Stimulated activated CD4-positive, alpha-beta T cell treated with anti-CD3 and anti-CD28 coated beads, Interleukin-12 subunit alpha, Interleukin-12 subunit beta, amount 100 ng/mL, for 4 hours (primary cell): ENCODE results near the gene OBP2A.
"Not testable (repeated sequence)": the region's sequence is repeated elsewhere in the genome, so short reads cannot be mapped to it uniquely, and the experiment has no call there.

Experiments used
- DNase-seq: peaks from one replicate; pipeline ENCODE4 v3.0.0-alpha.2; 2020

Gene OBP2A

GRCh38 chr9:135528842-135529435 is 17.0 kb upstream of the OBP2A start:
- DNase-seq: not testable (repeated sequence)

GRCh38 chr9:135530146-135530545 is 15.8 kb upstream of the OBP2A start:
- no peak for DNase-seq

- DNase-seq: no peak
These were observed 14.8 kb upstream of the OBP2A start for GRCh38 chr9:135531096-135531495.

GRCh38 chr9:135533113-135533512 is 12.8 kb upstream of the OBP2A start:
- DNase-seq: no peak

- no peak for DNase-seq
These were observed 12.3 kb upstream of the OBP2A start for GRCh38 chr9:135533674-135534073.

DNA sequence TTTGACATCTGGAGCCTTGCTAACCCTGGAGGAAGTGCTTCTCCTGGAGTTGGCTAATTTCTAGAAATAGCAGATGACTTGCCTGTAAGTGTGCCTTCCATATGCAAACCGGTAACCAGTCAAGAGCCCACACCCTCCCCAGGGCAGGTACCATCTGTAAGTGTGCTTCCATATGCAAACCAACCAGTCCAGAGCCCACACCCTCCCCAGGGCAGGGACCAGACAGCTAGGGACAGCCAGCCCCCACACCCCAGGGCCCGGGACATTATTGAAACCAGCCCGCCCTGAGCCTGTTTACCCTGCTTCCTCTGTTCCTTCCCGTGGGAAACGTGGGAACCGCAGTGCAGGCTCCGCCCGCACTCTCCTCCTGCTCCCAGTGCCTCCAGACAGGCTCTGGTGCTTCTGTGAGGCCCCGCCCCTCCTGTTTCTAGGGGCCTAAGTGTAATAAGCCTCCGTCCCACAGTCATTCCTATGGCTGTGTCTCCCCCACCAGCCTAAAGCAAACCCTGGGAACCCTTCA is 11.7 kb upstream of the OBP2A start:
- not testable (repeated sequence) for DNase-seq

DNA sequence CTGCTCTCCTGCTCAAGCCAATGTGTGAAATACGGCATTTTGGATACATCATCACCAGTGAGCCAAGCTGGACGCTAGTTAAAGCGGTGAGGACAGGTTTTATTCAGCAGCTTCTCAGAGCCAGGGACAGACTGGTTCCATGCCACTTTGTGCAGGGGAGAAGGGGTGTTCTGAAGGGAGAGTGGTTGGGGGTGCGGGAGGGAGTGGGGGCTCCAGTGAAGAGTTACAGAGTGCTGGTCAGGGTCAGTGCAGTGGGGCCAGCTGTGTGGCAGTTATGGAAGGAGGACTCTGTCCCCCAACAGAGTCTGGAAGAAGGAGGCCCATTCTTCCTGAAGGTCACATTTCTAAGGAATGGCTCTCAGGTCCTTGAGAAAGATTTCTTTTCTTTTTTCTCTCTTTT is 11.1 kb upstream of the OBP2A start:
- not testable (repeated sequence) for DNase-seq

DNA sequence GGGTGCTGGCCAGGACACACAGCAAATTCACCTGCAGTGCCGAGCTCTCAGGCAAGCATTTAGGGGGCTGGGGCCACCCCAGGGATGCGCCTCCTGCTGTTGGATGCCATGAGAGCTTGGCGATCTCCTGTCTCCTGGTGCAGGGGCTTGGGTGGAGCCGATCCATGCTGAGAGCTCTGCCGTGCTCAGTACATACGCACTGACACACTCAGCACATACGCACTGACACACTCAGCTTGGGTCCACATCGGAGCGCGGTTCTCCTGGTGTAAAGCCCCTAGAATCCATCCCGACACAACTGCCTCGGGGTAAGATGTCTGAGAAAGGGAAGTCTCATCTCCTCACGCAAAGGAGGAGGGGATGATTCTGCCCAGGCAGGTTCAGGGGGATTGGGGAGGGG is 10.3 kb upstream of the OBP2A start:
- not testable (repeated sequence) for DNase-seq

GRCh38 chr9:135536216-135536615 is 9.7 kb upstream of the OBP2A start:
- no peak for DNase-seq

GRCh38 chr9:135543262-135543894 is 2.5 kb upstream of the OBP2A start:
- not testable (repeated sequence) for DNase-seq

GRCh38 chr9:135544981-135545635 is 818 bp upstream of the OBP2A start:
- no peak for DNase-seq

GRCh38 chr9:135546792-135547617 is 1.1 kb downstream of the OBP2A start:
- not testable (repeated sequence) for DNase-seq

DNA sequence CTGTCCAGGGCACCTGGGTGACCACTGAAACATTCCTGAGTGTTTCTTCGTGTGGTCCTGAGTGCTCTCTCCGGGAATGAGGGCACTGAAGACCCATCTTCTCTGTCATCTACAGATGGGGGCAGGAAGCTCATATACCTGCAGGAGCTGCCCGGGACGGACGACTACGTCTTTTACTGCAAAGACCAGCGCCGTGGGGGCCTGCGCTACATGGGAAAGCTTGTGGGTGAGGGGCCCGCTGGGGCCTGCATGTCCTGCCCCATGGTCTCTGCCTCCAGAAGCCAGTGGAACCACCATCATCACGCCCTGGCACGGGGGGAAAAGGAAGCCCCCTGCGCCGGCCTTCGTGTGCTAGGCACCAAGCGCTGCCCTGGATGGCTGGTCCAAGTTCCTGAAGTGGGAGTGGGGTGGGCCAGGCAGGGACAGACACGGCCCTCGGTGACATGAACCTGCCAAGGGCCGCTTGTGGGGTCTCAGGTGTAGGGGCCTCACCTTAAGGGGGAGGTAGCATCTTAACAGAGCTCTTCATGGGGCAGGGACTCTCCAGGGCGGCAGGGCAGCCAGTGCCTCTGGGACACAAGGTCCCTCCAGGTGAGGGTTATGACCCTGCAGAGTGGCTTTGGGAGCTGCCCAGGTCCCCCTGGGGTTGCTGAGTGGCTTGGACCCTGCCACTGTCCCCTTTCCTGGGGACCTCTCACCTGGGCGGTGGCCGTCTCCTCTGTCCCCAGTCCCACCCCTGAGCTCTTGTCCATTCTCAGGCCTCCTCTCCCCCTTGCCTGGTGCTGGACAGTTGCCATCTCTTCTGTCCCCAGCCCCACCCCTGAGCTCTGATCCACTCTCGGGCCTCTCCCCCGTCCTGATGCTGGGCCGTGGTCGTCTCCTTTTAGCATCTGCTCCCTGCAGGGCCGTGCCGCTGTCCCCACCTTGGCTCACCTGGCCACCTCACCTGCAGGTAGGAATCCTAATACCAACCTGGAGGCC is 2.1 kb downstream of the OBP2A start:
- DNase-seq: no peak

DNA sequence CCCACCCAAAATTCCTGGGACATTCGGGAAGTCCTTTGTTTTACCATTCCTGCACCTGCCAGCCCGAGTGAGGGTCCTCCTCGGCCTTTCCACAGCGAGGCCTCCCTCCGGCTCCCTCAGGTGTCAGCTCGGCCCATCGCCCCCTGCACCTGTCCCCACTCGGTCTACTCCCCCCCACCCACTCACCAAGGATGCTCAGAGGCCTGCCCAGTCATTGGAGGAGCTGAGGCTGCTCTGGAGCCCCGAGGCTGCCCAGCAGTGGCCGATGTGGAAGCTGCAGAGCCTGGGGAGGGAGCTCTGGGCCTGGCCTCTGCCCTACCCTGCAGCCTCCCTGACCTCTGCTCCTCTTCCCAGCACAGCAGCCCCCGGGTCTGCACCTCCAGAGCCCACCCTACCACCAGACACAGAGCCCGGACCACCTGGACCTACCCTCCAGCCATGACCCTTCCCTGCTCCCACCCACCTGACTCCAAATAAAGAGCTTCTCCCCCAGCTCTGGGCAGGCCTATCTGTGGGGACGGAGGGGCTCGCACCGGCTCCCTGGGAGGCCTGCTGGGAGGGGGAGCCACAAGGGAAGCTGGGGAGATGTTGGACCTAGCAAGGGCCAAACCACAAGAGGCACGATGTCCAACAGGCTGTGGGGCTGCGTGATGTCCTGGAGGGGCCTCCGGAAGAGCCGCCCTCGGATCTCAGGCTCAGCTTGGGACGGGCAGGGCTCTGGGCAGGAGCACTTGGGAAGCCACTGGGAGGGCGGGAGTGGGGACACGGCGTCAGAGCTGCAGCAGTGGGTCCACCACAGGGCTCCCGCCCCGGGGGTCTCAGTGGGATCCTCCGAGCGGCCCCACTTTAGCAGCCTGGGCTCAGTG is 3.8 kb downstream of the OBP2A start:
- DNase-seq: not testable (repeated sequence)

DNA sequence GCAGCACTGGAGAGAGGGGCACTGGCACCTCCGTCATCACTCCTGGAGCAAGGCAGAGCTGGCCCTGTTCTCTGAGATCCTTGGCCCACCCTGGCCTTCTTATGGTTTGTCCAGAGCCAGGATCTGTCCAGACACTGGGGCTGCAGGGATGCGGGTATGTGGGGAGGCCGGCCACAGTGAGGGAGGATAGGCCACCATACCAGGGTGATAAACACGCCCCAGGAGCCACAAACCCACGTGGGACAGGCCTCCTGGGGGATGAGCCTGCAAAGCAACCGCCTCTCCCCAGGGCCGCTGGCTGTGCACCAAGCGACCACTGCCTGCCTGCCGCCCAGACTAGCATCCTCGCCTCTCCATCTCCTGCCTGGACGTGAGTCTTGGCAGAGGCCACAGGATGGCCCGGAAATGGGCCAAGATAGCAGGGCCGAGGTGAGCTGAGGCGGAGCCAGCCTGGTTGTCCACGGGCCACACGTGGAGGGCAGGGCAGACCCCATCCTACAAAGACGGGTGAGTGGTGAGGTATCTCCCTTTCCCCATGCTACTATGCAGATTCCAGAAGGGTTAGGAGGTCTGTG is 4.5 kb downstream of the OBP2A start:
- no peak for DNase-seq

GRCh38 chr9:135551031-135551430 is 5.1 kb downstream of the OBP2A start:
- no peak for DNase-seq

DNA sequence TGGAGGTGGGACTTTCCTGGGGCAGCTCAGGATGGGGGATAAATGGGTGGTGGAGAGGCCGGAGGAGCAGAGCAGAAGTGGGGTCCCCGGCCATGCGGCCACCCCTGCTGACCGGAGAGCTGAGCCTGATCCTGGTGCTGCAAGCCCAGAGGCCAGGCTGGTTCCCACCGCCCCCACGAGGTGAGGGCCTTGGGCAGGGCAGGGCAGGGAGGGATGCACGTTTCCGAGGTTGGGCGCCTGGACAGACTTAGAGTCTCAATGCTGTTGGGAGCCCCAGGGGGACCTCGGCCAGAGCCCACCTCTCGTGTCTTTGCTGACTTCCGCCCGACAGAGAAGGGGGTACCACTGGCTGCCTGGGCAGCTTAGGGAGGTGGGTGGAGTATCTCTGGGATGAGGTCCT is 5.5 kb downstream of the OBP2A start:
- no peak for DNase-seq

DNA sequence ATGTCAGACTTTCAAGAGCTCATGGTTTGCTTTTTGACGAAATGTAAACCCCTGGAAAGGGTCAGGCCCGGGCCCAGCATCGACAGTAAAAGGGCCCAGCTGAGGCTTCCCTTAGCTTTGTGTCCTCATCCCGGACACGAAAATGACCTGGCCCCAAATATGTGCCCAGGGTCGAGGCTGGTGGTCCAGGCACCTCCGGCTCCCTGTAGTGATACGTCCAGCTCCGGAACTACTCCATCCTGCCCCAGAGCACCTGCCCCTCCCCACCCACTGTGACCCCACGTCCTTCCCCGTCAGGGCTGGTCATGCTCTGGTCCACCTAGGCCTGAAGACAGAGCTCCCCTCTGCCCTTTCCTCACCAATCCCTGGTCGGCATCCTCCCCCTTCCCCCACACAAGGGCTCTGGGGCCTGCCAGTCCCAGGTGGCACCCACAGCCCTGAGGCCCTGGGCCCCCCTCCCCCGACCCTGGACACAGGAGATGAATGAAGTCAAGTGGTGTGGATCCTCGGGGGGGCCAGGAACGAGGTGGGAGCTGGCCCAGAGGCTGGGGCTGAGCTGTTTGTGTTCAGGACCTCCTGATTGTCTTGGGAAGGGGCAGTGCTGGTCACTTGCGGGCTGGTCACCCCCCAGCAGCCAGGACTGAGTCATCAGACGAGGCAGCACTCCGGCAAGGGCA is 6.2 kb downstream of the OBP2A start:
- DNase-seq: no peak

DNA sequence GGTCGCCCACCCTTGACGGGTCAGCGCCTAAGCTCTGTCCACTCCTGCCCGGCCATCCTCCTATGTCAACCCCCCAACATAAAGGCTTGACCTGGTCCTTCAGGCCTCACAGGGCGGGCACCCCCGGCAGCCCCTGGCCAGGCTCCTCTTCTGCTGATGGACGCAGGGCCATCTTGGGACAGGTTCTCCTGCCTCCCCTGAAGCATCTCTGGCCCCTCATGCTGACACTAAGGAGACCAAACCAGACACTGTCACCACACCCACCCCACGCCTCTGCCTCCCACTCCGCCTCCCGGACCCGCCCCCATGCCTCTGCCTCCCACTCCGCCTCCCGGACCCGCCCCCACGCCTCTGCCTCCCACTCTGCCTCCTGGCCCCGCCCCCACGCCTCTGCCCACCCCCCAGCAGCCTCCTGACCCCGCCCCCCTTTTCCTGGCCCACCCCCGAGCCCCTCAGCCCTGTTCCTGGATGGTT is 6.8 kb downstream of the OBP2A start:
- no peak for DNase-seq

GRCh38 chr9:135554718-135555117 is 8.8 kb downstream of the OBP2A start:
- DNase-seq: no peak
